Measurements from ENCODE around the gene PLCB2. TPM values are rescaled to one million over a fixed set of nuclear protein-coding genes. Genes with fewer than 3 reads are reported as not detected.
A peak's percentile ranks its signal among the peaks of the same experiment; 100 is the strongest.

Gene PLCB2
- total and polyA plus RNA-seq, 12 donors = 2.5 to 100 (median 24.3) TPM

DNA sequence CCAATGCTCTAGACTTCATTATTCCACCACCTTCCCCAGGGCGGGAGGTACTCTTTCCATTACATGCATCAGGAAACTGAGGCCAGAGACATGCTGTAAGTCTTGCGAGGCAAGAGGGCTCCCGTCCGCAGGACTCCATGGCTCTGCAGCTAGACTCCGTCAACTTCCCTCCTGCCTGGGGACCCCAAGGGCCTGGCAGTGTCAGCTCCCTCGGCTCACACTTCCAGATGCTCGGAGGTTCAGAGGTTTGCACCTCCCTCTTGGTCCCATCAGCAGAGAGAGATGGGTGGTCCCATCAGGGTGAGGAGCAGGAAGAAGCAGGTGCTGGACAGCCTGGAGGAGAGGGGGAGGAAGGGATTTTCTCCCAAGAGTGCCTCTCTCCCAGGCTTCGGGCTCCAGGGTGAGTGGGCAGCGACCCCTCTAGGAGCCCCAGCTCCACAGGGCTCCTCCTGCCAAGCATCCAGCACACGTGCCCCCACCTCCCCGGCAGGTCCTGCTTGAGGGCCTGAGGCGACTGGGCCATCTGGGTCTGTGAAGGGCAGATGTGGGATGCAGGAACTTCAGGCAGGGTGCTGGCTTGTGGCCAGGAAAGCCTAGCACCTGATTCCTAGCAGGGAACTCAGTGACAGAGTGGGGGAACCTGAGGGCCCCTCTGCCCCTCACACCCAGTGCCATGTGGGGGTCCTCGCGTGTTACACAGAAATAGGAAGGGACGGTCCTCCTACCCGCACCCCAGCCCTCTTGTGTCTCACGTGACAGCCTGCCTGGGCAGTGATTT, 59.5 kb downstream of the PLCB2 start:
- no peaks in the 10 kb centered on the region for H3K9me3 ChIP-seq (replicated peaks in 1 of 3)
- no peak overlapping the region for H3K27ac ChIP-seq
- 76 to 96% (median 92%) methylated on average over 6 to 17 of the region's 17 CpGs for WGBS, 4 donors
- H3K36me3 ChIP-seq (replicated peaks in 1 of 2) = no peaks in the 10 kb centered on the region
- no peak for TF ChIP-seq POLR2A (IDR thresholded peaks at IDR 0.05)
- TF ChIP-seq, protein P1, sequence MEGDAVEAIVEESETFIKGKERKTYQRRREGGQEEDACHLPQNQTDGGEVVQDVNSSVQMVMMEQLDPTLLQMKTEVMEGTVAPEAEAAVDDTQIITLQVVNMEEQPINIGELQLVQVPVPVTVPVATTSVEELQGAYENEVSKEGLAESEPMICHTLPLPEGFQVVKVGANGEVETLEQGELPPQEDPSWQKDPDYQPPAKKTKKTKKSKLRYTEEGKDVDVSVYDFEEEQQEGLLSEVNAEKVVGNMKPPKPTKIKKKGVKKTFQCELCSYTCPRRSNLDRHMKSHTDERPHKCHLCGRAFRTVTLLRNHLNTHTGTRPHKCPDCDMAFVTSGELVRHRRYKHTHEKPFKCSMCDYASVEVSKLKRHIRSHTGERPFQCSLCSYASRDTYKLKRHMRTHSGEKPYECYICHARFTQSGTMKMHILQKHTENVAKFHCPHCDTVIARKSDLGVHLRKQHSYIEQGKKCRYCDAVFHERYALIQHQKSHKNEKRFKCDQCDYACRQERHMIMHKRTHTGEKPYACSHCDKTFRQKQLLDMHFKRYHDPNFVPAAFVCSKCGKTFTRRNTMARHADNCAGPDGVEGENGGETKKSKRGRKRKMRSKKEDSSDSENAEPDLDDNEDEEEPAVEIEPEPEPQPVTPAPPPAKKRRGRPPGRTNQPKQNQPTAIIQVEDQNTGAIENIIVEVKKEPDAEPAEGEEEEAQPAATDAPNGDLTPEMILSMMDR (IDR thresholded peaks at IDR 0.05) = no peak
- intact Hi-C loops (cut with DNase I) = no loop called here
- H3K4me1 ChIP-seq (replicated peaks in 1 of 2) = peaks cover 7 to 18% of the 10 kb centered on the region in 2 donors
- no peaks in the 10 kb centered on the region for H3K27me3 ChIP-seq
- H3K4me3 ChIP-seq = no peak overlapping the region
- DNase-seq = peak in 2 of 7 donors; percentile 5 to 21

DNA sequence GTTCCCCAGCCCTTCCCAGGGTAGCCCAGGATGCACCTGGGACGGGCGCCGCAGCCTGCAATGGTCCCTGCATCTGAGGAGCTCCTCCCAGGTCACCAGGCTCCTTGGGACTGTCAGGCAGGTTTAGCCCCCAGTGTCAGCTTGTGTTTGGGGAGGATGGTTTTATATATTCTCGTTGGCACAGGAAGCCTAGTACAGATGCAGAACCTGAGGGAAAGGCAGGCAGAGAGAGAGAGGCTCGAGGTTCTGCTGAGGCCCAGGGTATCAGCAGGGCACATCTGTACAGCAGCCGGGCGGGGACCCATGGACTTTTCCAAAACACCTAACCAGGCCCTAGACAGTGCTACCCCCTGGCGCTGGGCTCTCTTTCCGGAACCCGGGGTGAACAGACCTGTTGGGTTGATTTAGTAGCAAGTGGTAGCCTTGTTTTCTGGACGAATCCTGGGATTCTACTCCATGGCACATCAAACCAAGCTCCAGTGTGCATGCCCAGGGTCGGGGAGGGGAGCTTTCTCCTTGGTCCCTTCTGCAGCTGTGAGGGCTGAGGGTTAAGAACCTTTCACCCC, 60.2 kb downstream of the PLCB2 start:
- intact Hi-C loops (cut with DNase I) = no loop called here
- DNase-seq = peak in 1 of 7 donors; percentile 11
- no peak overlapping the region for H3K27ac ChIP-seq
- H3K4me3 ChIP-seq = no peak overlapping the region
- H3K36me3 ChIP-seq (replicated peaks in 1 of 2) = no peaks in the 10 kb centered on the region
- peaks cover under 1 to 13% of the 10 kb centered on the region in 2 donors for H3K4me1 ChIP-seq (replicated peaks in 1 of 2)
- TF ChIP-seq, protein P1 (IDR thresholded peaks at IDR 0.05) = no peak
- TF ChIP-seq POLR2A (IDR thresholded peaks at IDR 0.05) = no peak
- 86 to 94% (median 90%) methylated on average over 9 to 12 of the region's 12 CpGs for WGBS, 4 donors
- no peaks in the 10 kb centered on the region for H3K9me3 ChIP-seq (replicated peaks in 1 of 3)
- H3K27me3 ChIP-seq = no peaks in the 10 kb centered on the region

DNA sequence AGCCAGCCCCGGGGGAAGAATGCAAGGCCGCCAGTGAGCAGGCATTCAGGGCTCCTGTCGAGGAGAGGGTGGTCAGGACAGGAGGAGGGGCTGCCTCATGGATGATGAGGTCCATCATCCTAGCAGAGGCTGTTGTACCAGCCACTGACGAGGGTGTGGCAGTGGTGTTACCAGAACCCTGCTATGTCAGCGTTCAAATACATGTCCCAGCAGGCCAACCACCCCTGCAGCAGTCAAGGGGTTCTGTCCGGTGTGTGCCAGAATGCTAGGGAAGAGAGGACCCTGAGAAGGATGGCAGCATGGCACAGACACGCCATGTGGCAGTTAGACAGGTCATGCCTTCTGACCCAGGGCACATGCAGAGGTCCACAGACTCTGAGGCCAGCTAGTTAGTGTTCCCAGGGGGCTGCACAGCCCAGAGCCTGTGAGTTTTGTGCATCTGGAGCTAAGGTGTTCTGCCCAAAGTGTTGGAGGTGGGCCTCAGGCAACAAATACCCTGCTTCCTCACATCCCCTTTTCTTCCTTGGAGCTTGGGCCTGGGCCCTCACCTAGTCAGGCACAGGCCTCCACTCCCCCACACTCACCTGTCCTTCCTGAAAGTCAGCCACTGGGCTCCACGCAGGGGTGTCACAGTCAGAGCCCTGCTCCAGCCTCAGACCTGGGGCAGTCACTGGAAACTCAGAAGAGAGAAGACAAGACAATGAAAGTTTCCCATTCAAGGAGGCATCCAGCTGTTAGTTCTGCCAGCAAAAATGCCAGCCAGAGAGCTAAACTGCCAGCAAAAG, 61.0 kb downstream of the PLCB2 start:
- intact Hi-C loops (cut with DNase I) = no loop called here
- WGBS, 4 donors = 86 to 95% (median 93%) methylated on average over 4 to 8 of the region's 8 CpGs

More for the DNA sequence above, 61.0 kb downstream of the PLCB2 start:
- no peak for TF ChIP-seq POLR2A (IDR thresholded peaks at IDR 0.05)
- TF ChIP-seq, protein P1 (IDR thresholded peaks at IDR 0.05) = no peak
- Histone ChIP-seq H3K27me3 (no peaks in the 10 kb centered on the region), H3K9me3 (replicated peaks in 1 of 3) (no peaks in the 10 kb centered on the region), H3K36me3 (replicated peaks in 1 of 2) (no peaks in the 10 kb centered on the region), H3K27ac (no peak overlapping the region), H3K4me3 (no peak overlapping the region), H3K4me1 (replicated peaks in 1 of 2) (peaks cover 0 to 5% of the 10 kb centered on the region in 2 donors)
- no peak for DNase-seq
